ENCODE measurements around the gene ZC3H10. TPM values are rescaled to one million over a fixed set of nuclear protein-coding genes. Genes with fewer than 3 reads are reported as not detected.

Gene ZC3H10
- total and polyA plus RNA-seq, 2 of the 8 experiments (the other 6 are each of a cell fraction or from before 2014, with no cell fraction given): 4.0 to 11.2 TPM

- Histone ChIP-seq H2BK120ac (replicated peaks; ENCODE audit: low read depth, low read length) (no peak overlapping the region), H3K9ac (replicated peaks in 1 of 4; ENCODE audit: extremely low read depth in 1 of 4, low read depth in 3 of 4, low read length in 3 of 4) (no peak overlapping the region), H4K8ac (ENCODE audit: extremely low read depth, insufficient read depth, low read length) (no peak overlapping the region), H3K14ac (ENCODE audit: insufficient read length) (no peak overlapping the region), H3K23ac (ENCODE audit: insufficient read length) (no peak overlapping the region), H2AFZ (ENCODE audit: low read length) (no peak overlapping the region), H4K5ac (ENCODE audit: insufficient read length, low read depth, low read length) (no peak overlapping the region), H2BK5ac (ENCODE audit: low read depth, low read length) (no peak overlapping the region), H4K20me1 (replicated peaks in 1 of 2; ENCODE audit: control insufficient read depth in 1 of 2, insufficient read depth in 2 of 2, low read length in 2 of 2) (no peaks in the 10 kb centered on the region), H3K4me1 (replicated peaks in 1 of 4; ENCODE audit: control insufficient read depth in 3 of 4, insufficient read depth in 4 of 4, low read length in 3 of 4) (no peaks in the 10 kb centered on the region), H3K23me2 (ENCODE audit: low read depth, low read length) (no peaks in the 10 kb centered on the region), H3K18ac (ENCODE audit: extremely low read depth, low read length) (no peak overlapping the region), H3K4me3 (ENCODE audit: extremely low read depth in 1 of 4, insufficient read depth in 2 of 4, low read depth in 3 of 4, low read length in 4 of 4) (no peak overlapping the region), H3K79me2 (ENCODE audit: control insufficient read depth in 1 of 2, insufficient read depth in 2 of 2, low read length in 2 of 2) (no peaks in the 10 kb centered on the region), H3K27ac (ENCODE audit: low read depth, low read length) (no peak overlapping the region), H2BK12ac (ENCODE audit: low read depth, low read length) (no peak overlapping the region), H3K27me3 (replicated peaks in 1 of 4; ENCODE audit: control insufficient read depth in 3 of 4, extremely low read depth in 1 of 4, insufficient read depth in 3 of 4, low read length in 3 of 4) (no peaks in the 10 kb centered on the region), H2AK5ac (ENCODE audit: low read depth, low read length) (no peak overlapping the region), H2BK20ac (ENCODE audit: low read length) (no peak overlapping the region), H3K4me2 (ENCODE audit: insufficient read depth in 1 of 2, low read depth in 2 of 2, low read length in 2 of 2) (no peak overlapping the region), H4K91ac (replicated peaks; ENCODE audit: insufficient read length, low read length) (no peak overlapping the region), H3K36me3 (ENCODE audit: control insufficient read depth in 2 of 4, insufficient read depth in 4 of 4, low read length in 3 of 4) (peaks cover 29 to 69% (median 58%) of the 10 kb centered on the region in 4 experiments), H3K79me1 (ENCODE audit: low read depth, low read length) (no peaks in the 10 kb centered on the region), H2BK15ac (ENCODE audit: low read length) (no peak overlapping the region), H3K9me3 (ENCODE audit: insufficient read depth in 2 of 2, low read depth in 1 of 2, low read length in 1 of 2) (no peaks in the 10 kb centered on the region), H3K4ac (replicated peaks; ENCODE audit: insufficient read length, low read depth, low read length) (no peak overlapping the region), H3K56ac (replicated peaks; ENCODE audit: insufficient read length, low read depth, low read length) (no peak overlapping the region)
- DNase-seq (ENCODE audit: low read depth in 1 of 2, low spot score in 2 of 2): no peak
- POLR2A ChIA-PET (ENCODE audit: partially characterized antibody): interaction anchor here (0.7 to 6.5 kb wide), 7 partner anchors 8 to 106 kb away, joined by 3 to 43 read pairs (median 3); partner anchors contain the start of genes MYL6B, RPL41 and ZC3H10
- no peak for FAIRE-seq
- CTCF ChIA-PET (ENCODE audit: partially characterized antibody): interaction anchor here (0.5 to 3.5 kb wide), 10 partner anchors 9 to 34 kb away, joined by 3 to 19 read pairs (median 3); partner anchors contain the start of genes ESYT1 and ZC3H10
- WGBS, 2 experiments (ENCODE audit: extremely low coverage in 1 of 2, insufficient coverage in 1 of 2, insufficient read length in 1 of 2, insufficient replicate concordance in 2 of 2, low coverage in 1 of 2, low lambda C conversion rate in 2 of 2, missing lambda C conversion rate in 1 of 2): 94% methylated on average over 17 of the region's 19 CpGs; no CpG with 5 or more reads in 1 of the 2 experiments
- TF ChIP-seq TBP (IDR thresholded peaks at IDR 0.05; ENCODE audit: low read depth, low read length): no peak
- no peak for TF ChIP-seq CEBPB (IDR thresholded peaks at IDR 0.05; ENCODE audit: low read depth, low read length)
- TF ChIP-seq RFX5 (IDR thresholded peaks at IDR 0.05; ENCODE audit: borderline replicate concordance, low read depth, low read length): no peak
- no peak for TF ChIP-seq SIRT6 (IDR thresholded peaks at IDR 0.05; ENCODE audit: low read length)
- no peak; a peak in 1 of 3 replicates for TF ChIP-seq POLR2A (IDR thresholded peaks at IDR 0.05; ENCODE audit: control extremely low read depth in 1 of 2, low read depth in 2 of 2, low read length in 2 of 2)
- TF ChIP-seq KDM1A (IDR thresholded peaks at IDR 0.05; ENCODE audit: borderline replicate concordance, low read length): no peak
- no peak for TF ChIP-seq SAP30 (IDR thresholded peaks at IDR 0.05; ENCODE audit: insufficient read depth, insufficient replicate concordance, low read length)
- TF ChIP-seq TAF7 (optimal IDR thresholded peaks at IDR 0.05; ENCODE audit: borderline replicate concordance, low read depth, low read length): no peak
Measured at GRCh38 chr12:56141946-56142784, 24.1 kb downstream of the ZC3H10 start.

All from H1 (cell line).